HepG2 (cell line): ENCODE results near the gene HTR1D. TPM values are rescaled to one million over a fixed set of nuclear protein-coding genes. Genes with fewer than 3 reads are reported as not detected.
"Not testable (repeated sequence)": the region's sequence is repeated elsewhere in the genome, so short reads cannot be mapped to it uniquely, and the experiment has no call there.

Experiments used
- CEBPG ChIP-seq: IDR thresholded peaks from 2 replicates; pipeline ENCODE4 v1.6.1; 2016
- CREB1 ChIP-seq, 2 experiments: fragments of 450-650 bp in 1 of 2; IDR thresholded peaks; 2 replicates each; pipeline ENCODE4 v1.6.1; 2016 to 2017; ENCODE audit warnings: control low read depth in 1 of 2, mild to moderate bottlenecking in 1 of 2, missing compliant biosample characterization in 1 of 2, missing genetic modification characterization in 1 of 2
- FOSL2 ChIP-seq: sonication (generic); formaldehyde crosslinking; IDR thresholded peaks from 2 replicates; pipeline ENCODE4 v1.4.0; 2020; ENCODE audit warnings: missing genetic modification reagents
- FOXP1 ChIP-seq, 2 experiments: fragments of 450-650 bp in 1 of 2; IDR thresholded peaks; 2 replicates each; pipeline ENCODE4 v1.6.1; 2017 to 2018; ENCODE audit warnings: antibody characterized with exemption in 1 of 2
- JUN ChIP-seq: sonication (generic); formaldehyde crosslinking; IDR thresholded peaks from 2 replicates; pipeline ENCODE4 v1.4.0; 2020; ENCODE audit warnings: mild to moderate bottlenecking, missing genetic modification reagents
- MAFF ChIP-seq: IDR thresholded peaks from 2 replicates; pipeline ENCODE4 v1.6.1; 2011; ENCODE audit warnings: low read depth, low read length, improper control_type of control experiment
- TBX2 ChIP-seq: sonication (generic); formaldehyde crosslinking; IDR thresholded peaks from 2 replicates; pipeline ENCODE4 v1.5.0; 2020; ENCODE audit warnings: missing genetic modification reagents, mild to moderate bottlenecking, borderline replicate concordance
- TBX3 ChIP-seq: fragments of 450-650 bp; IDR thresholded peaks from 2 replicates; pipeline ENCODE4 v1.6.1; 2017; ENCODE audit warnings: antibody characterized with exemption, mild to moderate bottlenecking, inconsistent platforms, borderline replicate concordance
- ZFP36L1 ChIP-seq: sonication (generic); formaldehyde crosslinking; IDR thresholded peaks from 2 replicates; pipeline ENCODE4 v1.8.0; 2022; ENCODE audit warnings: mild to moderate bottlenecking, missing genetic modification reagents, moderate library complexity
- ZNF574 ChIP-seq: sonication (generic); formaldehyde crosslinking; IDR thresholded peaks from 2 replicates; pipeline ENCODE4 v1.4.0; 2020; ENCODE audit warnings: missing genetic modification reagents
- polyA plus RNA-seq, 8 experiments: library from polyadenylated mRNA; depleted of rRNA in 3 of 8; stranded (reverse) in 7 of 8; unstranded in 1 of 8; fragments of >200 nt; fragmentation: Illumina TruSeq in 4 of 8; extraction: Trizol in 4 of 8; gene quantifications; 2 replicates each; pipeline versions ENCODE4 v1.2.1 to v1.2.3, GENCODE V29; 2011 to 2016; ENCODE audit warnings: low read depth in 4 of 8, missing spikeins in 1 of 8, mixed read lengths in 1 of 8; ENCODE audit not compliant: insufficient read depth in 1 of 8
- total RNA-seq, 5 experiments: library from RNA; depleted of rRNA; stranded (reverse); fragments of >200 nt; fragmentation: Illumina TruSeq; extraction: Trizol; gene quantifications; 2 replicates each; pipeline ENCODE4 v1.2.3, GENCODE V29; 2016; ENCODE audit warnings: low read depth in 1 of 5
- TF ChIP-seq, protein P1 (sequence below): sonication (generic); formaldehyde crosslinking; IDR thresholded peaks from 2 replicates; pipeline ENCODE4 v1.4.0; 2020; ENCODE audit warnings: mild to moderate bottlenecking, missing genetic modification reagents
- TF ChIP-seq, protein P2 (sequence below): sonication (generic); formaldehyde crosslinking; IDR thresholded peaks from 2 replicates; pipeline ENCODE4 v1.5.1; 2020; ENCODE audit warnings: missing genetic modification reagents, mild to moderate bottlenecking, borderline replicate concordance
- TF ChIP-seq, protein P3 (sequence below): sonication (generic); formaldehyde crosslinking; IDR thresholded peaks from 2 replicates; pipeline ENCODE4 v1.5.1; 2020; ENCODE audit warnings: mild to moderate bottlenecking, missing genetic modification reagents, moderate library complexity

Gene HTR1D
- total and polyA plus RNA-seq, 2 of the 13 experiments (the other 11 are each of a cell fraction or from before 2014, with no cell fraction given) = 0.04 to 0.07 TPM

GRCh38 chr1:23188936-23189452, 28.3 kb downstream of the HTR1D start (continued):
- TF ChIP-seq, protein P1, sequence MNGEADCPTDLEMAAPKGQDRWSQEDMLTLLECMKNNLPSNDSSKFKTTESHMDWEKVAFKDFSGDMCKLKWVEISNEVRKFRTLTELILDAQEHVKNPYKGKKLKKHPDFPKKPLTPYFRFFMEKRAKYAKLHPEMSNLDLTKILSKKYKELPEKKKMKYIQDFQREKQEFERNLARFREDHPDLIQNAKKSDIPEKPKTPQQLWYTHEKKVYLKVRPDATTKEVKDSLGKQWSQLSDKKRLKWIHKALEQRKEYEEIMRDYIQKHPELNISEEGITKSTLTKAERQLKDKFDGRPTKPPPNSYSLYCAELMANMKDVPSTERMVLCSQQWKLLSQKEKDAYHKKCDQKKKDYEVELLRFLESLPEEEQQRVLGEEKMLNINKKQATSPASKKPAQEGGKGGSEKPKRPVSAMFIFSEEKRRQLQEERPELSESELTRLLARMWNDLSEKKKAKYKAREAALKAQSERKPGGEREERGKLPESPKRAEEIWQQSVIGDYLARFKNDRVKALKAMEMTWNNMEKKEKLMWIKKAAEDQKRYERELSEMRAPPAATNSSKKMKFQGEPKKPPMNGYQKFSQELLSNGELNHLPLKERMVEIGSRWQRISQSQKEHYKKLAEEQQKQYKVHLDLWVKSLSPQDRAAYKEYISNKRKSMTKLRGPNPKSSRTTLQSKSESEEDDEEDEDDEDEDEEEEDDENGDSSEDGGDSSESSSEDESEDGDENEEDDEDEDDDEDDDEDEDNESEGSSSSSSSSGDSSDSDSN (CRISPR knock-in tag) = peak; percentile 33; the same call in 1 of the 2 replicates
- not testable (repeated sequence) for TF ChIP-seq FOXP1 (IDR thresholded peaks at IDR 0.05)
- peak; percentile 33 for TF ChIP-seq FOXP1 (CRISPR knock-in tag; IDR thresholded peaks at IDR 0.05)
- TF ChIP-seq, protein P2, sequence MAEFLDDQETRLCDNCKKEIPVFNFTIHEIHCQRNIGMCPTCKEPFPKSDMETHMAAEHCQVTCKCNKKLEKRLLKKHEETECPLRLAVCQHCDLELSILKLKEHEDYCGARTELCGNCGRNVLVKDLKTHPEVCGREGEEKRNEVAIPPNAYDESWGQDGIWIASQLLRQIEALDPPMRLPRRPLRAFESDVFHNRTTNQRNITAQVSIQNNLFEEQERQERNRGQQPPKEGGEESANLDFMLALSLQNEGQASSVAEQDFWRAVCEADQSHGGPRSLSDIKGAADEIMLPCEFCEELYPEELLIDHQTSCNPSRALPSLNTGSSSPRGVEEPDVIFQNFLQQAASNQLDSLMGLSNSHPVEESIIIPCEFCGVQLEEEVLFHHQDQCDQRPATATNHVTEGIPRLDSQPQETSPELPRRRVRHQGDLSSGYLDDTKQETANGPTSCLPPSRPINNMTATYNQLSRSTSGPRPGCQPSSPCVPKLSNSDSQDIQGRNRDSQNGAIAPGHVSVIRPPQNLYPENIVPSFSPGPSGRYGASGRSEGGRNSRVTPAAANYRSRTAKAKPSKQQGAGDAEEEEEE = 0 out of 2 replicates have a peak, but pooled peaks have one; percentile 10
- TF ChIP-seq MAFF = peak; percentile 9; the same call in 1 of the 2 replicates
- TF ChIP-seq, protein P3, sequence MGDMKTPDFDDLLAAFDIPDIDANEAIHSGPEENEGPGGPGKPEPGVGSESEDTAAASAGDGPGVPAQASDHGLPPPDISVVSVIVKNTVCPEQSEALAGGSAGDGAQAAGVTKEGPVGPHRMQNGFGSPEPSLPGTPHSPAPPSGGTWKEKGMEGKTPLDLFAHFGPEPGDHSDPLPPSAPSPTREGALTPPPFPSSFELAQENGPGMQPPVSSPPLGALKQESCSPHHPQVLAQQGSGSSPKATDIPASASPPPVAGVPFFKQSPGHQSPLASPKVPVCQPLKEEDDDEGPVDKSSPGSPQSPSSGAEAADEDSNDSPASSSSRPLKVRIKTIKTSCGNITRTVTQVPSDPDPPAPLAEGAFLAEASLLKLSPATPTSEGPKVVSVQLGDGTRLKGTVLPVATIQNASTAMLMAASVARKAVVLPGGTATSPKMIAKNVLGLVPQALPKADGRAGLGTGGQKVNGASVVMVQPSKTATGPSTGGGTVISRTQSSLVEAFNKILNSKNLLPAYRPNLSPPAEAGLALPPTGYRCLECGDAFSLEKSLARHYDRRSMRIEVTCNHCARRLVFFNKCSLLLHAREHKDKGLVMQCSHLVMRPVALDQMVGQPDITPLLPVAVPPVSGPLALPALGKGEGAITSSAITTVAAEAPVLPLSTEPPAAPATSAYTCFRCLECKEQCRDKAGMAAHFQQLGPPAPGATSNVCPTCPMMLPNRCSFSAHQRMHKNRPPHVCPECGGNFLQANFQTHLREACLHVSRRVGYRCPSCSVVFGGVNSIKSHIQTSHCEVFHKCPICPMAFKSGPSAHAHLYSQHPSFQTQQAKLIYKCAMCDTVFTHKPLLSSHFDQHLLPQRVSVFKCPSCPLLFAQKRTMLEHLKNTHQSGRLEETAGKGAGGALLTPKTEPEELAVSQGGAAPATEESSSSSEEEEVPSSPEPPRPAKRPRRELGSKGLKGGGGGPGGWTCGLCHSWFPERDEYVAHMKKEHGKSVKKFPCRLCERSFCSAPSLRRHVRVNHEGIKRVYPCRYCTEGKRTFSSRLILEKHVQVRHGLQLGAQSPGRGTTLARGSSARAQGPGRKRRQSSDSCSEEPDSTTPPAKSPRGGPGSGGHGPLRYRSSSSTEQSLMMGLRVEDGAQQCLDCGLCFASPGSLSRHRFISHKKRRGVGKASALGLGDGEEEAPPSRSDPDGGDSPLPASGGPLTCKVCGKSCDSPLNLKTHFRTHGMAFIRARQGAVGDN (CRISPR knock-in tag) = 0 out of 2 replicates have a peak, but pooled peaks have one; percentile 18
- TF ChIP-seq ZFP36L1 (CRISPR knock-in tag) = 0 out of 2 replicates have a peak, but pooled peaks have one; percentile 21
- TF ChIP-seq TBX3 = peak; percentile 39; the same call in 1 of the 2 replicates
- 0 out of 2 replicates have a peak, but pooled peaks have one; percentile 51 for TF ChIP-seq JUN (CRISPR knock-in tag)
- TF ChIP-seq CEBPG = peak; percentile 86
- TF ChIP-seq ZNF574 (CRISPR knock-in tag) = 0 out of 2 replicates have a peak, but pooled peaks have one; percentile 14
- peak; percentile 41; the same call in 1 of the 2 replicates for TF ChIP-seq TBX2 (CRISPR knock-in tag)
- TF ChIP-seq FOSL2 (CRISPR knock-in tag) = peak; percentile 92
- peak; percentile 50; the same call in 1 of the 2 replicates for TF ChIP-seq CREB1 (IDR thresholded peaks at IDR 0.05)
- 0 out of 2 replicates have a peak, but pooled peaks have one; percentile 16 for TF ChIP-seq CREB1 (CRISPR knock-in tag; IDR thresholded peaks at IDR 0.05)
